GM12878 (cell line): ENCODE results near the gene TGM5. TPM values are rescaled to one million over a fixed set of nuclear protein-coding genes. Genes with fewer than 3 reads are reported as not detected.

ENCODE experiments used
- ATAC-seq: fragments of 200-7000 bp; cut with Tn5 transposase; 3 replicates; pipeline ENCODE4 v1.9.1; 2020; ENCODE audit warnings: mild to moderate bottlenecking, moderate library complexity
- BruUV-seq: library from RNA; stranded (reverse); fragments of 400-500 nt; replicated peaks from 2 replicates; lab custom pipeline; 2021; lab: Mats Ljungman, UMichigan
- CTCF ChIA-PET: fragments of 300-600 bp; sonication (Branson Sonifier 250); formaldehyde crosslinking; extraction: SDS; loops from one replicate; lab custom pipeline; 2021; ENCODE audit warnings: inconsistent platforms; lab: Yijun Ruan, JAX
- POLR2A ChIA-PET: fragments of 350-600 bp; formaldehyde crosslinking; extraction: SDS; loops from one replicate; lab custom pipeline; 2021; ENCODE audit warnings: inconsistent platforms; lab: Charles Lee
- RAD21 ChIA-PET: fragments of 300-600 bp; sonication (Branson Sonifier 250); formaldehyde crosslinking; loops from one replicate; lab custom pipeline; 2023; ENCODE audit warnings: antibody characterized with exemption; ENCODE audit not compliant: unreplicated experiment; lab: Charles Lee
- SMC1A ChIA-PET: fragments of 300-600 bp; sonication (Branson Sonifier 250); formaldehyde crosslinking; loops from one replicate; lab custom pipeline; 2023; ENCODE audit not compliant: unreplicated experiment, uncharacterized antibody; lab: Charles Lee
- DNase-seq: peaks from one replicate; pipeline ENCODE4 v3.0.0-alpha.2; 2011; ENCODE audit warnings: low read depth, low spot score
- FAIRE-seq: peaks from 3 replicates; lab custom pipeline; 2011; peaks lifted over from hg19 to GRCh38; lab: Jason Lieb, UNC
- H2AFZ ChIP-seq: 2 replicates; pipeline ENCODE4 v1.6.0; 2011; ENCODE audit warnings: low read depth, low read length, control low read depth; ENCODE audit not compliant: control insufficient read depth
- H3K27ac ChIP-seq: 2 replicates; pipeline ENCODE4 v1.5.1; 2011; ENCODE audit warnings: control low read depth; ENCODE audit not compliant: control insufficient read depth, insufficient read depth
- H3K27me3 ChIP-seq, 2 experiments: replicated peaks in 1 of 2; 2 replicates each; pipeline versions ENCODE4 v1.6.0 to v1.6.1; 2011; ENCODE audit warnings: low read length in 1 of 2; ENCODE audit not compliant: control insufficient read depth in 2 of 2, insufficient read depth in 2 of 2
- H3K36me3 ChIP-seq, 2 experiments: 2 replicates each; pipeline ENCODE4 v1.5.1; 2011; ENCODE audit warnings: low read length in 1 of 2; ENCODE audit not compliant: control insufficient read depth in 2 of 2, insufficient read depth in 2 of 2
- H3K4me1 ChIP-seq: 2 replicates; pipeline ENCODE4 v1.6.1; 2011; ENCODE audit warnings: mild to moderate bottlenecking, low read length, moderate library complexity, mixed read lengths; ENCODE audit not compliant: control insufficient read depth, insufficient read depth
- H3K4me2 ChIP-seq: 2 replicates; pipeline ENCODE4 v1.6.0; 2011; ENCODE audit warnings: control low read depth; ENCODE audit not compliant: control insufficient read depth, insufficient read depth
- H3K4me3 ChIP-seq: fragments of 200-600 bp; sonication (generic); 2 replicates; pipeline ENCODE4 v1.5.1; 2016
- H3K79me2 ChIP-seq: 2 replicates; pipeline ENCODE4 v1.6.0; 2011; ENCODE audit warnings: low read length; ENCODE audit not compliant: control insufficient read depth, insufficient read depth
- H3K9ac ChIP-seq: 2 replicates; pipeline ENCODE4 v1.8.0; 2011; ENCODE audit warnings: low read length, control low read depth, mixed read lengths; ENCODE audit not compliant: control insufficient read depth, insufficient read depth
- H3K9me3 ChIP-seq: replicated peaks from 3 replicates; pipeline ENCODE4 v1.5.1; 2011; ENCODE audit warnings: mild to moderate bottlenecking, low read length; ENCODE audit not compliant: control insufficient read depth, insufficient read depth
- H4K20me1 ChIP-seq: 2 replicates; pipeline ENCODE4 v1.6.0; 2011; ENCODE audit not compliant: control insufficient read depth, insufficient read depth
- ATF3 ChIP-seq: IDR thresholded peaks from 2 replicates; pipeline ENCODE4 v1.6.1; 2011; ENCODE audit warnings: low read depth, mild to moderate bottlenecking, low read length, moderate library complexity, borderline replicate concordance; ENCODE audit errors: extremely low read depth
- CHD1 ChIP-seq: IDR thresholded peaks from 2 replicates; pipeline ENCODE4 v1.6.1; 2012; ENCODE audit warnings: low read depth, low read length, improper control_type of control experiment
- CREM ChIP-seq: IDR thresholded peaks from 2 replicates; pipeline ENCODE4 v1.6.1; 2014; ENCODE audit warnings: antibody characterized with exemption, low read depth
- HCFC1 ChIP-seq: fragments of 150-350 bp; IDR thresholded peaks from 2 replicates; pipeline ENCODE4 v1.6.1; 2014; ENCODE audit warnings: low read length
- IKZF1 ChIP-seq: fragments of 450-650 bp; conservative IDR thresholded peaks from 2 replicates; pipeline ENCODE4 v1.6.1; 2017; ENCODE audit warnings: antibody characterized with exemption, mild to moderate bottlenecking
- IRF4 ChIP-seq: IDR thresholded peaks from 2 replicates; pipeline ENCODE4 v1.6.1; 2011; ENCODE audit warnings: low read depth, low read length
- KDM1A ChIP-seq: fragments of 200-600 bp; sonication (generic); IDR thresholded peaks from 2 replicates; pipeline ENCODE4 v1.6.1; 2016; ENCODE audit warnings: borderline replicate concordance
- POLR2AphosphoS5 ChIP-seq: IDR thresholded peaks from 2 replicates; pipeline ENCODE4 v1.6.1; 2011; ENCODE audit warnings: mild to moderate bottlenecking, low read length, inconsistent platforms
- SREBF2 ChIP-seq: IDR thresholded peaks from 2 replicates; pipeline ENCODE4 v1.6.1; 2012; ENCODE audit warnings: mild to moderate bottlenecking, low read length
- TARDBP ChIP-seq: IDR thresholded peaks from 2 replicates; pipeline ENCODE4 v1.6.1; 2016; ENCODE audit warnings: borderline replicate concordance
- ZBED1 ChIP-seq: IDR thresholded peaks from 2 replicates; pipeline ENCODE4 v1.6.1; 2016; ENCODE audit warnings: borderline replicate concordance
- ZBTB40 ChIP-seq: fragments of 450-650 bp; IDR thresholded peaks from 2 replicates; pipeline ENCODE4 v1.6.1; 2016; ENCODE audit warnings: mild to moderate bottlenecking, moderate library complexity, borderline replicate concordance
- ZNF384 ChIP-seq: IDR thresholded peaks from 2 replicates; pipeline ENCODE4 v1.6.1; 2012; ENCODE audit warnings: low read depth, mild to moderate bottlenecking, low read length, improper control_type of control experiment, borderline replicate concordance
- WGBS: methylation state at CpG from one replicate; pipeline ENCODE4 v1.1.6; 2016; ENCODE audit warnings: low lambda C conversion rate; ENCODE audit not compliant: insufficient replicate concordance, insufficient coverage; ENCODE audit errors: missing lambda C conversion rate; 5-methylcytosine and 5-hydroxymethylcytosine counted together
- in situ Hi-C: fragments of 300-500 bp; cut with MboI; formaldehyde crosslinking; loops from 9 replicates; pipeline ENCODE4 v1.14.3; 2018; ENCODE audit warnings: mixed read lengths
- intact Hi-C: fragments of 100-400 bp; cut with micrococcal nuclease; formaldehyde crosslinking; loops from one replicate; pipeline ENCODE4 v1.14.2; 2022; ENCODE audit not compliant: unreplicated experiment
- polyA plus RNA-seq, 11 experiments: library from polyadenylated mRNA; depleted of rRNA in 4 of 11; unstranded in 6 of 11; stranded (reverse) in 5 of 11; fragments of >200 nt; fragmentation: Nextera tagmentation in 4 of 11; fragmentation: Illumina TruSeq in 1 of 11; extraction: Ambion mirVana in 4 of 11; extraction: Trizol in 1 of 11; gene quantifications; 1 replicate in 1 of 11; 2 replicates in 10 of 11; pipeline versions ENCODE4 v1.2.1 to v1.2.3, GENCODE V29; 2011 to 2016; ENCODE audit warnings: inconsistent platforms in 2 of 11, missing spikeins in 2 of 11, low read depth in 1 of 11
- total RNA-seq, 4 experiments: library from RNA; depleted of rRNA in 3 of 4; stranded (reverse); fragments of >200 nt in 3 of 4; fragmentation: Illumina TruSeq in 1 of 4; extraction: Trizol in 1 of 4; gene quantifications; 2 replicates each; pipeline versions ENCODE4 v1.2.1 to v1.2.3, GENCODE V29; 2013 to 2021

TGM5 gene
- total and polyA plus RNA-seq, 10 of the 15 experiments (the other 5 are each of a cell fraction or from before 2014, with no cell fraction given) = 4.4 to 27.1 (median 5.6) TPM

GRCh38 chr15:43230640-43231115 lies 36.0 kb downstream of the TGM5 start:
- no peaks in the 10 kb centered on the region for H4K20me1 ChIP-seq
- ChIA-PET POLR2A (interaction anchor here (0.7 to 1.1 kb wide), 4 partner anchors 20 to 1439 kb away, joined by 3 to 4 read pairs (median 4); no protein-coding TSS in a partner anchor), RAD21 (interaction anchor here (0.9 to 9.3 kb wide), 3 partner anchors 38 to 55 kb away, joined by 3 to 255 read pairs (median 5); partner anchors contain the start of gene TGM5), SMC1A (interaction anchor here (0.8 to 12.9 kb wide), 6 partner anchors 17 to 55 kb away, joined by 3 to 311 read pairs (median 10); partner anchors contain the start of gene TGM5), CTCF (interaction anchor here (1.1 to 13.4 kb wide), 4 partner anchors 23 to 54 kb away, joined by 3 to 518 read pairs (median 232); partner anchors contain the start of gene TGM5)
- no peaks in the 10 kb centered on the region for H3K4me1 ChIP-seq
- FAIRE-seq (no peak), ATAC-seq (no peak), DNase-seq (no peak)
- no peaks in the 10 kb centered on the region for H3K27me3 ChIP-seq
- H3K9me3 ChIP-seq = no peaks in the 10 kb centered on the region
- no peak overlapping the region for H2AFZ ChIP-seq
- 19% methylated on average over 2 of the region's 2 CpGs for whole genome bisulfite sequencing
- no peaks in the 10 kb centered on the region for H3K79me2 ChIP-seq
- BruUV-seq = no TSS peak
- H3K4me2 ChIP-seq = no peak overlapping the region
- TF ChIP-seq IKZF1 = no peak
- TF ChIP-seq, all 136 proteins: peak for 0
- intact Hi-C loops (no loop called here), in situ Hi-C loops (loop anchor here (10.0 kb wide), 1 partner anchor 54 kb away; no protein-coding TSS in a partner anchor)
- Histone ChIP-seq H3K36me3 (no peaks in the 10 kb centered on the region; a peak in 2 of 4 replicates), H3K4me3 (no peak overlapping the region), H3K27ac (no peak overlapping the region), H3K9ac (no peak overlapping the region)

- intact Hi-C loops = no loop called here
- Histone ChIP-seq H3K4me3 (no peak overlapping the region), H3K36me3 (no peaks in the 10 kb centered on the region; a peak in 2 of 4 replicates), H3K4me2 (no peak overlapping the region), H3K9ac (no peak overlapping the region), H2AFZ (no peak overlapping the region), H4K20me1 (no peaks in the 10 kb centered on the region), H3K79me2 (no peaks in the 10 kb centered on the region), H3K4me1 (no peaks in the 10 kb centered on the region), H3K27ac (no peak overlapping the region), H3K27me3 (no peaks in the 10 kb centered on the region), H3K9me3 (no peaks in the 10 kb centered on the region)
- ATAC-seq = no peak
- RAD21 ChIA-PET = interaction anchor here (0.8 to 9.3 kb wide), 5 partner anchors 19 to 56 kb away, joined by 3 to 255 read pairs (median 5); partner anchors contain the start of gene TGM5
- no peak for DNase-seq
- SMC1A ChIA-PET = interaction anchor here (0.8 to 12.9 kb wide), 7 partner anchors 11 to 56 kb away, joined by 3 to 311 read pairs (median 7); partner anchors contain the start of gene TGM5
- no peak for FAIRE-seq
- POLR2A ChIA-PET = interaction anchor here (0.9 to 1.4 kb wide), 4 partner anchors 9 to 36 kb away, joined by 3 to 7 read pairs (median 4); no protein-coding TSS in a partner anchor
- no peak for TF ChIP-seq ZNF384
- no peak for TF ChIP-seq ZBTB40
- no peak for TF ChIP-seq ATF3
- no peak for TF ChIP-seq CHD1
- TF ChIP-seq HCFC1 = no peak
- no peak for TF ChIP-seq ZBED1
- TF ChIP-seq TARDBP = no peak
- TF ChIP-seq POLR2AphosphoS5 = no peak
- TF ChIP-seq KDM1A = no peak
- TF ChIP-seq SREBF2 = no peak
- TF ChIP-seq IRF4 = no peak
- TF ChIP-seq CREM = no peak
- in situ Hi-C loops = loop anchor here (10.0 kb wide), 1 partner anchor 55 kb away; no protein-coding TSS in a partner anchor
- WGBS = 37% methylated on average over 5 of the region's 5 CpGs
- BruUV-seq = no TSS peak
- CTCF ChIA-PET = interaction anchor here (0.8 to 13.4 kb wide), 4 partner anchors 22 to 54 kb away, joined by 3 to 518 read pairs (median 232); partner anchors contain the start of gene TGM5
Observed at GRCh38 chr15:43229977-43230376, 36.8 kb downstream of the TGM5 start.
